Neural progenitor cell (in vitro differentiated cells): ENCODE measurements around the gene MBOAT1. TPM values are rescaled to one million over a fixed set of nuclear protein-coding genes. Genes with fewer than 3 reads are reported as not detected.

ENCODE experiments used
- DNase-seq: peaks from one replicate; pipeline ENCODE4 v3.0.0-alpha.2; 2016; ENCODE audit warnings: low spot score
- H2AFZ ChIP-seq: fragments of 200-600 bp; sonication (generic); replicated peaks from 2 replicates; pipeline ENCODE4 v1.6.1; 2016; ENCODE audit warnings: antibody characterized with exemption
- H3F3A ChIP-seq: fragments of 200-600 bp; sonication (generic); 2 replicates; pipeline ENCODE4 v1.6.1; 2016; ENCODE audit warnings: antibody characterized with exemption, low read depth
- H3K27ac ChIP-seq: fragments of 200-600 bp; sonication (generic); 2 replicates; pipeline ENCODE4 v1.5.1; 2016; ENCODE audit warnings: mild to moderate bottlenecking
- H3K27me3 ChIP-seq: fragments of 200-600 bp; sonication (generic); 2 replicates; pipeline ENCODE4 v1.6.1; 2016; ENCODE audit warnings: mild to moderate bottlenecking, moderate library complexity
- H3K36me3 ChIP-seq: fragments of 200-600 bp; sonication (generic); 2 replicates; pipeline ENCODE4 v1.5.1; 2016
- H3K4me1 ChIP-seq: fragments of 200-600 bp; sonication (generic); 2 replicates; pipeline ENCODE4 v1.6.1; 2016; ENCODE audit warnings: mixed run types
- H3K4me2 ChIP-seq: fragments of 200-600 bp; sonication (generic); 2 replicates; pipeline ENCODE4 v1.6.1; 2016
- H3K4me3 ChIP-seq: fragments of 200-600 bp; sonication (generic); 2 replicates; pipeline ENCODE4 v1.5.1; 2016
- H3K79me2 ChIP-seq: fragments of 200-600 bp; sonication (generic); 2 replicates; pipeline ENCODE4 v1.6.1; 2016; ENCODE audit warnings: low read depth
- H3K9ac ChIP-seq: fragments of 200-600 bp; sonication (generic); 2 replicates; pipeline ENCODE4 v1.6.1; 2016
- H3K9me3 ChIP-seq: fragments of 200-600 bp; sonication (generic); 2 replicates; pipeline ENCODE4 v1.5.1; 2016; ENCODE audit warnings: low read depth
- H4K20me1 ChIP-seq: fragments of 200-600 bp; sonication (generic); 2 replicates; pipeline ENCODE4 v1.6.1; 2016; ENCODE audit warnings: low read depth
- H3K27ac Mint-ChIP-seq: 3 replicates; pipeline ENCODE4 v1.8.0; 2021; ENCODE audit warnings: mixed read lengths
- H3K27me3 Mint-ChIP-seq: 2 replicates; pipeline ENCODE4 v1.8.0; 2022; ENCODE audit warnings: low read depth, mild to moderate bottlenecking, inconsistent platforms, moderate library complexity, mixed read lengths; ENCODE audit not compliant: insufficient read depth
- H3K36me3 Mint-ChIP-seq: 3 replicates; pipeline ENCODE4 v1.8.0; 2021; ENCODE audit warnings: mixed read lengths
- H3K4me1 Mint-ChIP-seq: 3 replicates; pipeline ENCODE4 v1.8.0; 2021; ENCODE audit warnings: mixed read lengths
- H3K4me3 Mint-ChIP-seq: 3 replicates; pipeline ENCODE4 v1.8.0; 2021; ENCODE audit warnings: mild to moderate bottlenecking, moderate library complexity, mixed read lengths
- H3K9me3 Mint-ChIP-seq: 3 replicates; pipeline ENCODE4 v1.8.0; 2020; ENCODE audit warnings: mixed read lengths
- EZH2 ChIP-seq: fragments of 200-600 bp; sonication (generic); IDR thresholded peaks from 2 replicates; pipeline ENCODE4 v1.6.1; 2017; ENCODE audit warnings: antibody characterized with exemption, mild to moderate bottlenecking, moderate library complexity
- EZH2phosphoT487 ChIP-seq: fragments of 200-600 bp; sonication (generic); IDR thresholded peaks from 2 replicates; pipeline ENCODE4 v1.6.1; 2017; ENCODE audit warnings: antibody characterized with exemption
- total RNA-seq: library from RNA; depleted of rRNA; stranded (reverse); fragments of >200 nt; gene quantifications from 2 replicates; pipeline ENCODE4 v1.2.3, GENCODE V29; 2015; ENCODE audit warnings: low replicate concordance
- TF ChIP-seq, protein P1 (sequence below): fragments of 200-600 bp; sonication (generic); IDR thresholded peaks from 2 replicates; pipeline ENCODE4 v1.5.1; 2017; ENCODE audit warnings: antibody characterized with exemption, mild to moderate bottlenecking

MBOAT1 gene
- total RNA-seq, 1 donor from 2014 or later = 0.45 TPM

DNA sequence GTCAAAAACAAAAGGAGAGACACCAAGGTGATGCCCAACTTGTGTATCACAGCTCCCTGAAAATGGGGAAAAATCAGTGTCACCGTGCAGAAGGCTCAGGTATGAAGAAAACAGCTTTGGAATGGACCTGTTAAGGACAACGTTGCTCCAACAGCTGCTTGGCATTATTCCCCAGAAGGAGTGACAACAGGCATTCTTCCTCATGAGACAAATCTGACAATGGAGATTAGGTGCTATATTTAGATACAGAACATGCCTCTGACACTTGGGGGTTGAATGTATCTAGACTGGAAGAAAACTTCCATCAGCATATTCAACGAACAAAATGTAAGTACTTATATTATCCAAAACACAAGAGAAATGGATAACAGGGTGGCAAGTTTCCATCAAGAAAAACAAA lies 87.7 kb downstream of the MBOAT1 start:
- Histone ChIP-seq H3K4me1 (peaks cover 6% of the 10 kb centered on the region), H3K27ac (no peak overlapping the region), H3F3A (no peaks in the 10 kb centered on the region), H3K4me2 (no peak overlapping the region), H3K4me3 (no peak overlapping the region), H3K9me3 (no peaks in the 10 kb centered on the region), H3K27me3 (no peaks in the 10 kb centered on the region), H3K79me2 (no peaks in the 10 kb centered on the region), H2AFZ (no peak overlapping the region), H3K36me3 (no peaks in the 10 kb centered on the region), H3K9ac (no peak overlapping the region), H4K20me1 (no peaks in the 10 kb centered on the region)
- TF ChIP-seq EZH2 = no peak
- TF ChIP-seq EZH2phosphoT487 = no peak
- TF ChIP-seq, protein P1, sequence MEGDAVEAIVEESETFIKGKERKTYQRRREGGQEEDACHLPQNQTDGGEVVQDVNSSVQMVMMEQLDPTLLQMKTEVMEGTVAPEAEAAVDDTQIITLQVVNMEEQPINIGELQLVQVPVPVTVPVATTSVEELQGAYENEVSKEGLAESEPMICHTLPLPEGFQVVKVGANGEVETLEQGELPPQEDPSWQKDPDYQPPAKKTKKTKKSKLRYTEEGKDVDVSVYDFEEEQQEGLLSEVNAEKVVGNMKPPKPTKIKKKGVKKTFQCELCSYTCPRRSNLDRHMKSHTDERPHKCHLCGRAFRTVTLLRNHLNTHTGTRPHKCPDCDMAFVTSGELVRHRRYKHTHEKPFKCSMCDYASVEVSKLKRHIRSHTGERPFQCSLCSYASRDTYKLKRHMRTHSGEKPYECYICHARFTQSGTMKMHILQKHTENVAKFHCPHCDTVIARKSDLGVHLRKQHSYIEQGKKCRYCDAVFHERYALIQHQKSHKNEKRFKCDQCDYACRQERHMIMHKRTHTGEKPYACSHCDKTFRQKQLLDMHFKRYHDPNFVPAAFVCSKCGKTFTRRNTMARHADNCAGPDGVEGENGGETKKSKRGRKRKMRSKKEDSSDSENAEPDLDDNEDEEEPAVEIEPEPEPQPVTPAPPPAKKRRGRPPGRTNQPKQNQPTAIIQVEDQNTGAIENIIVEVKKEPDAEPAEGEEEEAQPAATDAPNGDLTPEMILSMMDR = no peak
- H3K36me3 Mint-ChIP-seq = peaks cover 2% of the 10 kb centered on the region
- H3K27me3 Mint-ChIP-seq = no peaks in the 10 kb centered on the region
- no peaks in the 10 kb centered on the region for H3K9me3 Mint-ChIP-seq
- H3K4me3 Mint-ChIP-seq = no peak overlapping the region
- peaks cover 7% of the 10 kb centered on the region for H3K4me1 Mint-ChIP-seq
- DNase-seq = no peak
- H3K27ac Mint-ChIP-seq = no peak overlapping the region

- H3K4me3 ChIP-seq = no peak overlapping the region
- Mint-ChIP-seq H3K9me3 (no peaks in the 10 kb centered on the region), H3K4me1 (peaks cover 18% of the 10 kb centered on the region), H3K36me3 (peaks cover 2% of the 10 kb centered on the region), H3K27ac (no peak overlapping the region), H3K4me3 (no peak overlapping the region), H3K27me3 (peaks cover 2% of the 10 kb centered on the region)
- DNase-seq = no peak
- H3F3A ChIP-seq = no peaks in the 10 kb centered on the region
- H3K4me1 ChIP-seq = peaks cover 25% of the 10 kb centered on the region
- no peak overlapping the region for H3K4me2 ChIP-seq
- TF ChIP-seq EZH2 (no peak), EZH2phosphoT487 (no peak)
- TF ChIP-seq, protein P1 = no peak
- no peak overlapping the region for H3K27ac ChIP-seq
- no peaks in the 10 kb centered on the region for H4K20me1 ChIP-seq
- H3K36me3 ChIP-seq = no peaks in the 10 kb centered on the region
- no peaks in the 10 kb centered on the region for H3K79me2 ChIP-seq
- H3K9ac ChIP-seq = no peak overlapping the region
- H3K27me3 ChIP-seq = no peaks in the 10 kb centered on the region
- no peaks in the 10 kb centered on the region for H3K9me3 ChIP-seq
- no peak overlapping the region for H2AFZ ChIP-seq
These were observed 92.8 kb downstream of the MBOAT1 start for GRCh38 chr6:20119485-20119884.

DNA sequence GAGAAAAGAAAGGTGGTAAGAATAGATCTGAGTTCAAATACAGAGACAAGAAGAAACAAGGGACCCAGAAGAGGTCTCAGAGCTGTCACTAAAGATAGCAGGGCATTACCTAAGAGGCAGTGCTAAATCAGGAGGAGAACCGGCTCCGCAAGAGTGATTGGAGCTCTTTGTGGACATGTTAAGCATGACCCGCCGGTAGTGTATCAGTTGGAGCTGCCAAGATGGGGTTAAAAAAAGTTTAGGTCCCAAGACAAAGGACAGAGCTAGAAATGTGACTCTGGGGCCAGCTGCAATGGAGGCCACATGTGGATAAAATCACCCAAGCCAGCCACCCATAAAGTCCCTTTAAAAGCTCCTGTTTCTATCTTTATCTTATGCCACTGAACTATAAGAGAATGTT lies 93.4 kb downstream of the MBOAT1 start:
- H3K4me3 Mint-ChIP-seq = no peak overlapping the region
- peak; percentile 5 for DNase-seq
- TF ChIP-seq, protein P1 = no peak
- TF ChIP-seq EZH2phosphoT487 (no peak), EZH2 (no peak)

More for the DNA sequence above, 93.4 kb downstream of the MBOAT1 start:
- H4K20me1 ChIP-seq = no peaks in the 10 kb centered on the region
- H3K27me3 Mint-ChIP-seq = peaks cover 2% of the 10 kb centered on the region
- H3K36me3 Mint-ChIP-seq = peaks cover 2% of the 10 kb centered on the region
- no peak overlapping the region for H3K4me3 ChIP-seq
- no peaks in the 10 kb centered on the region for H3K36me3 ChIP-seq
- no peaks in the 10 kb centered on the region for H3K9me3 ChIP-seq
- H3K4me1 ChIP-seq = peaks cover 25% of the 10 kb centered on the region
- no peaks in the 10 kb centered on the region for H3K27me3 ChIP-seq
- H3K9ac ChIP-seq = no peak overlapping the region
- H3K9me3 Mint-ChIP-seq = no peaks in the 10 kb centered on the region
- no peaks in the 10 kb centered on the region for H3K79me2 ChIP-seq
- H3K4me2 ChIP-seq = no peak overlapping the region
- peak overlapping the region; percentile 5 for H3K27ac Mint-ChIP-seq
- no peak overlapping the region for H2AFZ ChIP-seq
- no peak overlapping the region for H3K27ac ChIP-seq
- peaks cover 18% of the 10 kb centered on the region for H3K4me1 Mint-ChIP-seq
- no peaks in the 10 kb centered on the region for H3F3A ChIP-seq
